ENCODE data around the gene DVL2. TPM values are rescaled to one million over a fixed set of nuclear protein-coding genes. Genes with fewer than 3 reads are reported as not detected.

Gene DVL2
- total and polyA plus RNA-seq, 2 of the 13 experiments (the other 11 are each of a cell fraction or from before 2014, with no cell fraction given): 5.7 to 38.2 TPM

DNA sequence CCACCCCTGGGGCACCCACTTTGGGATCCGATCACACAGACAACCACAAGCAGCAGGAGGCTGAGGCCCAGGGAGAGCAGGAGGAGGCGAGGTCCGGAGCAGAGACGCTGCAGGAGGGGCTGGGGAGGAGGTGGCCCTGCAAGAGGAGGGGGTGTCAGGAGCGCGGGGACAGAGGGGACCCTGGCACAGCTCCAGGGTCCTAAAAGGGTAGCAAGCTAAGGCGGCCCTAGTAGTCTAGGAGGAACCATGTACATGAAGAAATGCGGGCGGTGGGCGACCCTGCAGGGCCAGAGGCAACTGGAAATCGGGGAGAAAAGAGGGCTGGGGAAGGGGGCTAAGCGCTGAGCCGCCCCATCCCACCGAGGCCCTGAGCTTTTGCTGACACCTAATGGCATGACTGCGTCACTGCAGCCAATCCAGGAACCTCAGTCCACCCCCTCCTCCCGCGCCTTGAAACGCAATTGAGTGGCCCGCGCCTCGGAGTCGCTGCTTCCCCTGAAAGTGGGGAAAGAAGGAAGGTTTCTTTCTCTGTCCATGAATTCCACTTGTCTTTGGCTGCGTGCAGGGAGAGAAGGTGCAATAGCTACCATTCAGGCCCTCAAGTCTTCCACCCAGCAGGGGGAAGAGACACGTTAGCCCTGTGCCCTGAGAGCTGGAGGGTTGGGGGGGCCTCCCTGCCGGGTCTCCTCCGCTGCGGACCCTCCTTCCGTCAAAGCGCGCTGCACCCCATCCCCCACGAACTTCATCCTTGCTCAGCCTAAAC is 56.9 kb downstream of the DVL2 start:
- H3K27ac ChIP-seq (ENCODE audit: extremely low read length, insufficient read depth, low read length): peak overlapping the region; percentile 98
- ChIA-PET CTCF (ENCODE audit: low intra/inter-chr PET ratio, low total read pairs) (interaction anchor here (0.9 to 1.8 kb wide), 3 partner anchors 8 to 131 kb away, joined by 4 to 5 read pairs (median 4); no protein-coding TSS in a partner anchor), POLR2A (interaction anchor here (1.2 to 4.4 kb wide), 17 partner anchors 9 to 152 kb away, joined by 4 to 76 read pairs (median 19); partner anchors contain the start of genes ACADVL, ASGR2, DLG4 and DVL2)
- peaks cover 51% of the 10 kb centered on the region for H3K4me1 ChIP-seq (ENCODE audit: insufficient read depth, low read length)
- DNase-seq (ENCODE audit: low spot score) (peak; percentile 72), FAIRE-seq (peak; percentile 80), ATAC-seq (peak; percentile 49)
- no peaks in the 10 kb centered on the region; a peak in 1 of 5 replicates for H3K27me3 ChIP-seq (ENCODE audit: control insufficient read depth in 1 of 2, insufficient read depth in 2 of 2, low read length in 2 of 2)
- no peaks in the 10 kb centered on the region for H3K9me3 ChIP-seq (ENCODE audit: low read length)
- WGBS (ENCODE audit: low lambda C conversion rate): 4% methylated on average over 19 of the region's 31 CpGs
- H2AFZ ChIP-seq (ENCODE audit: low read length): no peak overlapping the region
- peaks cover 35% of the 10 kb centered on the region for H4K20me1 ChIP-seq (ENCODE audit: insufficient read depth, low read length)
- BruUV-seq (replicated peaks): no TSS peak
- H3K36me3 ChIP-seq (replicated peaks in 1 of 2; ENCODE audit: control insufficient read depth in 1 of 2, insufficient read depth in 2 of 2, low read length in 2 of 2): peaks cover 17 to 36% of the 10 kb centered on the region in 2 experiments
- H3K4me3 ChIP-seq (replicated peaks in 1 of 3; ENCODE audit: insufficient read depth in 1 of 3, low read depth in 2 of 3, low read length in 3 of 3): peak overlapping the region; percentile 73 to 93 (median 84)
- H3K4me2 ChIP-seq (ENCODE audit: low read depth, low read length): peak overlapping the region; percentile 92
- H3K9ac ChIP-seq (ENCODE audit: insufficient read depth, low read depth, low read length): peak overlapping the region; percentile 96
- H3K79me2 ChIP-seq (ENCODE audit: insufficient read depth, low read length): peaks cover 47% of the 10 kb centered on the region
- intact Hi-C loops (cut with micrococcal nuclease; ENCODE audit: unreplicated experiment): loop anchor here (5.0 to 10.0 kb wide), 3 partner anchors 35 to 57 kb away; partner anchors contain the start of genes DVL2 and PHF23
- in situ Hi-C loops (cut with HindIII; ENCODE audit: extremely low pct_ligation_motif_present, low pct_unique_long_range_greater_than_20kb): loop anchor here (5.0 kb wide), 1 partner anchor 40 kb away; the partner anchor contains the start of genes ACADVL and DLG4
- TF ChIP-seq HOXD1 (CRISPR knock-in tag; IDR thresholded peaks at IDR 0.05) (no peak), ZBTB21 (CRISPR knock-in tag; IDR thresholded peaks at IDR 0.05) (0 out of 2 replicates have a peak, but pooled peaks have one; percentile 33), ZNF501 (CRISPR knock-in tag; IDR thresholded peaks at IDR 0.05) (peak; percentile 79), ZNF598 (CRISPR knock-in tag; IDR thresholded peaks at IDR 0.05; ENCODE audit: borderline replicate concordance) (no peak), ZNF709 (CRISPR knock-in tag; IDR thresholded peaks at IDR 0.05) (peak; percentile 43; the same call in 1 of the 2 replicates), RAD21 (CRISPR knock-in tag; IDR thresholded peaks at IDR 0.05) (peak; percentile 80), HDAC2 (CRISPR knock-in tag; IDR thresholded peaks at IDR 0.05) (peak; percentile 40; the same call in 1 of the 2 replicates), ZNF235 (CRISPR knock-in tag; IDR thresholded peaks at IDR 0.05; ENCODE audit: borderline replicate concordance) (no peak), ETV6 (CRISPR knock-in tag; conservative IDR thresholded peaks at IDR 0.05) (no peak), SSRP1 (CRISPR knock-in tag; IDR thresholded peaks at IDR 0.05) (0 out of 2 replicates have a peak, but pooled peaks have one; percentile 9)
- TF ChIP-seq, protein P1, sequence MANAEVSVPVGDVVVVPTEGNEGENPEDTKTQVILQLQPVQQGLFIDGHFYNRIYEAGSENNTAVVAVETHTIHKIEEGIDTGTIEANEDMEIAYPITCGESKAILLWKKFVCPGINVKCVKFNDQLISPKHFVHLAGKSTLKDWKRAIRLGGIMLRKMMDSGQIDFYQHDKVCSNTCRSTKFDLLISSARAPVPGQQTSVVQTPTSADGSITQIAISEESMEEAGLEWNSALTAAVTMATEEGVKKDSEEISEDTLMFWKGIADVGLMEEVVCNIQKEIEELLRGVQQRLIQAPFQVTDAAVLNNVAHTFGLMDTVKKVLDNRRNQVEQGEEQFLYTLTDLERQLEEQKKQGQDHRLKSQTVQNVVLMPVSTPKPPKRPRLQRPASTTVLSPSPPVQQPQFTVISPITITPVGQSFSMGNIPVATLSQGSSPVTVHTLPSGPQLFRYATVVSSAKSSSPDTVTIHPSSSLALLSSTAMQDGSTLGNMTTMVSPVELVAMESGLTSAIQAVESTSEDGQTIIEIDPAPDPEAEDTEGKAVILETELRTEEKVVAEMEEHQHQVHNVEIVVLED (CRISPR knock-in tag; IDR thresholded peaks at IDR 0.05; ENCODE audit: borderline replicate concordance): peak; percentile 36; the same call in 1 of the 2 replicates
- TF ChIP-seq, protein P2, sequence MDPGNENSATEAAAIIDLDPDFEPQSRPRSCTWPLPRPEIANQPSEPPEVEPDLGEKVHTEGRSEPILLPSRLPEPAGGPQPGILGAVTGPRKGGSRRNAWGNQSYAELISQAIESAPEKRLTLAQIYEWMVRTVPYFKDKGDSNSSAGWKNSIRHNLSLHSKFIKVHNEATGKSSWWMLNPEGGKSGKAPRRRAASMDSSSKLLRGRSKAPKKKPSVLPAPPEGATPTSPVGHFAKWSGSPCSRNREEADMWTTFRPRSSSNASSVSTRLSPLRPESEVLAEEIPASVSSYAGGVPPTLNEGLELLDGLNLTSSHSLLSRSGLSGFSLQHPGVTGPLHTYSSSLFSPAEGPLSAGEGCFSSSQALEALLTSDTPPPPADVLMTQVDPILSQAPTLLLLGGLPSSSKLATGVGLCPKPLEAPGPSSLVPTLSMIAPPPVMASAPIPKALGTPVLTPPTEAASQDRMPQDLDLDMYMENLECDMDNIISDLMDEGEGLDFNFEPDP (CRISPR knock-in tag; conservative IDR thresholded peaks at IDR 0.05): no peak
- TF ChIP-seq, protein P3, sequence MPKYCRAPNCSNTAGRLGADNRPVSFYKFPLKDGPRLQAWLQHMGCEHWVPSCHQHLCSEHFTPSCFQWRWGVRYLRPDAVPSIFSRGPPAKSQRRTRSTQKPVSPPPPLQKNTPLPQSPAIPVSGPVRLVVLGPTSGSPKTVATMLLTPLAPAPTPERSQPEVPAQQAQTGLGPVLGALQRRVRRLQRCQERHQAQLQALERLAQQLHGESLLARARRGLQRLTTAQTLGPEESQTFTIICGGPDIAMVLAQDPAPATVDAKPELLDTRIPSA (CRISPR knock-in tag; IDR thresholded peaks at IDR 0.05; ENCODE audit: borderline replicate concordance): no peak
- TF ChIP-seq, protein P4, sequence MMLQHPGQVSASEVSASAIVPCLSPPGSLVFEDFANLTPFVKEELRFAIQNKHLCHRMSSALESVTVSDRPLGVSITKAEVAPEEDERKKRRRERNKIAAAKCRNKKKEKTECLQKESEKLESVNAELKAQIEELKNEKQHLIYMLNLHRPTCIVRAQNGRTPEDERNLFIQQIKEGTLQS (CRISPR knock-in tag; IDR thresholded peaks at IDR 0.05): no peak
- TF ChIP-seq, protein P5, sequence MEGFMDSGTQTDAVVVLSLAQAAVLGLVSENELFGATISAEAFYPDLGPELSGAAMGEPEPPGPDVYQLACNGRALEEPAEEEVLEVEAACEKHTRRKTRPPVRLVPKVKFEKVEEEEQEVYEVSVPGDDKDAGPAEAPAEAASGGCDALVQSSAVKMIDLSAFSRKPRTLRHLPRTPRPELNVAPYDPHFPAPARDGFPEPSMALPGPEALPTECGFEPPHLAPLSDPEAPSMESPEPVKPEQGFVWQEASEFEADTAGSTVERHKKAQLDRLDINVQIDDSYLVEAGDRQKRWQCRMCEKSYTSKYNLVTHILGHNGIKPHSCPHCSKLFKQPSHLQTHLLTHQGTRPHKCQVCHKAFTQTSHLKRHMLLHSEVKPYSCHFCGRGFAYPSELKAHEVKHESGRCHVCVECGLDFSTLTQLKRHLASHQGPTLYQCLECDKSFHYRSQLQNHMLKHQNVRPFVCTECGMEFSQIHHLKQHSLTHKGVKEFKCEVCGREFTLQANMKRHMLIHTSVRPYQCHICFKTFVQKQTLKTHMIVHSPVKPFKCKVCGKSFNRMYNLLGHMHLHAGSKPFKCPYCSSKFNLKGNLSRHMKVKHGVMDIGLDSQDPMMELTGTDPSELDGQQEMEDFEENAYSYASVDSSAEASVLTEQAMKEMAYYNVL (CRISPR knock-in tag; IDR thresholded peaks at IDR 0.05; ENCODE audit: borderline replicate concordance): peak; percentile 72; the same call in 1 of the 2 replicates

All from HepG2 (cell line).